Endothelial cell of umbilical vein (primary cell): Measurements from ENCODE around the gene VTI1A. TPM values are rescaled to one million over a fixed set of nuclear protein-coding genes. Genes with fewer than 3 reads are reported as not detected.

Experiments used
- BruUV-seq: library from RNA; stranded (reverse); fragments of 400-500 nt; replicated peaks from 2 replicates; lab custom pipeline; 2021; lab: Mats Ljungman, UMichigan
- CTCF ChIA-PET: fragments of 300-600, 350-600 bp; sonication (Branson Sonifier 250); formaldehyde crosslinking; loops from one replicate; lab custom pipeline; 2021; ENCODE audit warnings: antibody characterized with exemption, inconsistent platforms; lab: Charles Lee
- POLR2A ChIA-PET: fragments of 300-600, 350-600 bp; sonication (Branson Sonifier 250); formaldehyde crosslinking; loops from one replicate; lab custom pipeline; 2021; ENCODE audit warnings: antibody characterized with exemption, inconsistent platforms; lab: Charles Lee
- DNase-seq: peaks from one replicate; pipeline ENCODE4 v3.0.0-alpha.2; 2011; ENCODE audit warnings: low read depth, low spot score
- FAIRE-seq: peaks from 2 replicates; lab custom pipeline; 2011; peaks lifted over from hg19 to GRCh38; lab: Jason Lieb, UNC
- H2AFZ ChIP-seq: 2 replicates; pipeline ENCODE4 v1.6.0; 2012; ENCODE audit warnings: low read depth, low read length, control low read depth, inconsistent platforms
- H3K27ac ChIP-seq: 2 replicates; pipeline ENCODE4 v1.5.1; 2011; ENCODE audit warnings: low read depth, mild to moderate bottlenecking, control low read depth, low read length, moderate library complexity; ENCODE audit not compliant: insufficient read depth
- H3K27me3 ChIP-seq, 2 experiments: 2 replicates each; pipeline versions ENCODE4 v1.6.0 to v1.6.1; 2011; ENCODE audit warnings: low read length in 2 of 2, mixed read lengths in 1 of 2; ENCODE audit not compliant: control insufficient read depth in 2 of 2, insufficient read depth in 2 of 2
- H3K36me3 ChIP-seq, 2 experiments: 2 replicates in 1 of 2; 3 replicates in 1 of 2; pipeline ENCODE4 v1.5.1; 2011; ENCODE audit warnings: low read length in 2 of 2, mild to moderate bottlenecking in 1 of 2, moderate library complexity in 1 of 2; ENCODE audit not compliant: control insufficient read depth in 2 of 2, insufficient read depth in 2 of 2; ENCODE audit errors: extremely low read depth in 1 of 2
- H3K4me1 ChIP-seq: 3 replicates; pipeline ENCODE4 v1.5.1; 2011; ENCODE audit warnings: mild to moderate bottlenecking, low read length; ENCODE audit not compliant: control insufficient read depth, insufficient read depth; ENCODE audit errors: extremely low read depth
- H3K4me2 ChIP-seq: 2 replicates; pipeline ENCODE4 v1.6.1; 2011; ENCODE audit warnings: low read length, control low read depth, mixed read lengths; ENCODE audit not compliant: insufficient read depth
- H3K4me3 ChIP-seq, 3 experiments: fragments of 200-600 bp in 1 of 3; sonication (generic), shearing (Covaris generic) in 1 of 3; replicated peaks in 1 of 3; 2 replicates each; pipeline ENCODE4 v1.5.1; 2011 to 2016; ENCODE audit warnings: control low read depth in 3 of 3, low read length in 3 of 3, mild to moderate bottlenecking in 2 of 3, inconsistent platforms in 1 of 3, low read depth in 1 of 3, moderate library complexity in 1 of 3; ENCODE audit not compliant: insufficient read depth in 1 of 3
- H3K79me2 ChIP-seq: 2 replicates; pipeline ENCODE4 v1.6.0; 2012; ENCODE audit warnings: low read length, inconsistent platforms; ENCODE audit not compliant: control insufficient read depth, insufficient read depth
- H3K9ac ChIP-seq: replicated peaks from 2 replicates; pipeline ENCODE3; 2011; ENCODE audit warnings: low read length, control low read depth; ENCODE audit not compliant: insufficient read depth; ENCODE audit errors: extremely low read depth
- H3K9me1 ChIP-seq: replicated peaks from 3 replicates; pipeline ENCODE4 v1.6.0; 2011; ENCODE audit warnings: mild to moderate bottlenecking, low read length; ENCODE audit not compliant: control insufficient read depth, insufficient read depth; ENCODE audit errors: extremely low read depth
- H3K9me3 ChIP-seq: replicated peaks from 2 replicates; pipeline ENCODE4 v1.5.1; 2012; ENCODE audit warnings: low read length, inconsistent platforms; ENCODE audit not compliant: control insufficient read depth, insufficient read depth
- H4K20me1 ChIP-seq: replicated peaks from 2 replicates; pipeline ENCODE3; 2011; ENCODE audit warnings: mild to moderate bottlenecking, low read length; ENCODE audit not compliant: control insufficient read depth, insufficient read depth; ENCODE audit errors: extremely low read depth
- CTCF ChIP-seq, 2 donors: IDR thresholded peaks; 1 replicate in 1 of 2; 2 replicates in 1 of 2; pipeline ENCODE4 v1.5.1; 2011; ENCODE audit warnings: low read length in 2 of 2, mild to moderate bottlenecking in 2 of 2, moderate library complexity in 2 of 2, control low read depth in 1 of 2, inconsistent platforms in 1 of 2, low read depth in 1 of 2; ENCODE audit not compliant: insufficient read depth in 1 of 2; ENCODE audit errors: extremely low read depth in 1 of 2
- EZH2 ChIP-seq: IDR thresholded peaks from 2 replicates; pipeline ENCODE4 v1.6.1; 2012; ENCODE audit warnings: borderline replicate concordance, low read depth, mild to moderate bottlenecking, moderate library complexity, low read length, inconsistent platforms; ENCODE audit not compliant: severe bottlenecking
- FOS ChIP-seq: IDR thresholded peaks from 2 replicates; pipeline ENCODE4 v1.6.1; 2011; ENCODE audit warnings: mild to moderate bottlenecking, low read length, moderate library complexity, borderline replicate concordance; ENCODE audit not compliant: insufficient read depth
- JUN ChIP-seq: IDR thresholded peaks from 2 replicates; pipeline ENCODE4 v1.6.1; 2011; ENCODE audit warnings: borderline replicate concordance, low read depth; ENCODE audit not compliant: insufficient read length, insufficient read depth
- MAX ChIP-seq: IDR thresholded peaks from 2 replicates; pipeline ENCODE4 v1.6.1; 2011; ENCODE audit not compliant: insufficient read depth, insufficient read length
- MYC ChIP-seq: IDR thresholded peaks from one replicate; pipeline ENCODE4 v1.6.1; 2011; ENCODE audit warnings: mild to moderate bottlenecking, low read depth, low read length
- POLR2AphosphoS5 ChIP-seq: IDR thresholded peaks from 2 replicates; pipeline ENCODE4 v1.6.1; 2012; ENCODE audit warnings: low read depth, mild to moderate bottlenecking, control low read depth, low read length, moderate library complexity; ENCODE audit not compliant: insufficient read depth
- dilution Hi-C: fragments of 300-500 bp; cut with MboI; formaldehyde crosslinking; loops from one replicate; pipeline ENCODE4 v1.15.0; 2019; ENCODE audit warnings: low sequenced_read_pairs; ENCODE audit not compliant: extremely low pct_ligation_motif_present
- intact Hi-C: fragments of 100-400 bp; cut with micrococcal nuclease; formaldehyde crosslinking; loops from one replicate; pipeline ENCODE4 v1.10.0; 2022
- polyA plus RNA-seq, 4 experiments: library from polyadenylated mRNA; depleted of rRNA in 3 of 4; stranded (reverse) in 3 of 4; unstranded in 1 of 4; fragments of >200 nt; gene quantifications; 2 replicates each; pipeline versions ENCODE4 v1.2.1 to v1.2.3, GENCODE V29; 2011 to 2012; ENCODE audit warnings: missing spikeins in 1 of 4
- total RNA-seq: library from RNA; stranded (reverse); gene quantifications from 2 replicates; pipeline ENCODE4 v1.2.3, GENCODE V29; 2021

Gene VTI1A
- total and polyA plus RNA-seq, 2 donors (not counting 3 experiments of a cell fraction or from before 2014, with no cell fraction given) = 10.8 to 35.6 TPM

GRCh38 chr10:112583236-112583939 lies 136.4 kb downstream of the VTI1A start:
- no peaks in the 10 kb centered on the region for H3K9me1 ChIP-seq
- no peaks in the 10 kb centered on the region for H3K79me2 ChIP-seq
- H3K4me1 ChIP-seq = no peaks in the 10 kb centered on the region
- DNase-seq (no peak), FAIRE-seq (no peak)
- H3K9me3 ChIP-seq = no peaks in the 10 kb centered on the region
- ChIA-PET CTCF (no interaction called here), POLR2A (no interaction called here)
- no TSS peak for BruUV-seq
- H3K27me3 ChIP-seq = no peaks in the 10 kb centered on the region
- no peak overlapping the region for H2AFZ ChIP-seq
- H3K4me3 ChIP-seq = no peak overlapping the region
- TF ChIP-seq EZH2 = no peak
- no peak for TF ChIP-seq POLR2AphosphoS5
- TF ChIP-seq FOS = no peak
- TF ChIP-seq MYC = no peak
- H3K4me2 ChIP-seq = no peak overlapping the region
- no peak overlapping the region for H3K9ac ChIP-seq
- H3K27ac ChIP-seq = no peak overlapping the region
- dilution Hi-C loops (no loop called here), intact Hi-C loops (no loop called here)
- H3K36me3 ChIP-seq = no peaks in the 10 kb centered on the region
- H4K20me1 ChIP-seq = no peaks in the 10 kb centered on the region

GRCh38 chr10:112584276-112584675 lies 137.3 kb downstream of the VTI1A start:
- no peaks in the 10 kb centered on the region for H3K4me1 ChIP-seq
- intact Hi-C loops (no loop called here), dilution Hi-C loops (no loop called here)
- ChIA-PET POLR2A (no interaction called here), CTCF (interaction anchor here (1.0 kb wide), 1 partner anchor 9 kb away, joined by 4 read pairs; no protein-coding TSS in a partner anchor)
- no TSS peak for BruUV-seq
- H3K27ac ChIP-seq = no peak overlapping the region
- H3K9me1 ChIP-seq = no peaks in the 10 kb centered on the region
- no peak overlapping the region for H3K4me3 ChIP-seq
- H3K4me2 ChIP-seq = no peak overlapping the region
- H4K20me1 ChIP-seq = no peaks in the 10 kb centered on the region
- H3K36me3 ChIP-seq = no peaks in the 10 kb centered on the region
- TF ChIP-seq CTCF (IDR thresholded peaks at IDR 0.05; ENCODE audit: extremely low read depth in 1 of 2, insufficient read depth in 1 of 2, low read depth in 1 of 2, low read length in 2 of 2) (no peak), POLR2AphosphoS5 (no peak), EZH2 (no peak), FOS (no peak), MYC (no peak), JUN (no peak), MAX (no peak)
- H3K79me2 ChIP-seq = no peaks in the 10 kb centered on the region
- H3K9ac ChIP-seq = no peak overlapping the region
- no peaks in the 10 kb centered on the region for H3K9me3 ChIP-seq
- FAIRE-seq (no peak), DNase-seq (no peak)
- no peak overlapping the region for H2AFZ ChIP-seq
- H3K27me3 ChIP-seq = no peaks in the 10 kb centered on the region
